ENCODE results near the gene ZFAND3.
"Not testable (repeated sequence)": the region's sequence is repeated elsewhere in the genome, so short reads cannot be mapped to it uniquely, and the experiment has no call there.

Gene ZFAND3

GRCh38 chr6:38025451-38025850 lies 205.9 kb downstream of the ZFAND3 start:
- intact Hi-C loops (cut with DNase I): no loop called here
- DNase-seq: no peak

GRCh38 chr6:38027685-38028373 lies 208.3 kb downstream of the ZFAND3 start:
- intact Hi-C loops (cut with DNase I): no loop called here
- DNase-seq: no peak

- no peak for DNase-seq
- intact Hi-C loops (cut with DNase I): loop anchor here (5.0 to 10.0 kb wide), 2 partner anchors 254 to 462 kb away; no protein-coding TSS in a partner anchor
Measured at GRCh38 chr6:38030380-38030779, 210.9 kb downstream of the ZFAND3 start.

DNA sequence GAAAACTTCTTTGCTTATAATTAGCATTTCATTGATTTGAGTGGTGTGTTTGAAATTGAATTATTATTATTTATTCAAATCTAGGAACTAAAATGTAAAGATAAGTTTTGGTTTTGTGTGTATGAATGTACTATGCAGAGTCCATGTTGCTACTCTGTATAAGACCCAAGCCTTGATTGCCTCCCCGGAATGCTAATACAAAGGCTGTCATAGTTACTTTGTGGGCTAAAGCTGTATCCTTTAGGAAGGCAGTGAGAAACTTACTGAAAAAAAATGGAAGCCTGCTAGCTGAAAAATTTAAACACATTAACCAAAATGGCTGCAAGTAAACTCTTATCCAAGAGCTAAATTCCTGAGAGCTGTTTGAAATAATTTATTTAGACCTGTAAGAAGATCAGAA lies 213.3 kb downstream of the ZFAND3 start:
- intact Hi-C loops (cut with DNase I): loop anchor here (5.0 to 10.0 kb wide), 2 partner anchors 252 to 460 kb away; no protein-coding TSS in a partner anchor
- no peak for DNase-seq

DNA sequence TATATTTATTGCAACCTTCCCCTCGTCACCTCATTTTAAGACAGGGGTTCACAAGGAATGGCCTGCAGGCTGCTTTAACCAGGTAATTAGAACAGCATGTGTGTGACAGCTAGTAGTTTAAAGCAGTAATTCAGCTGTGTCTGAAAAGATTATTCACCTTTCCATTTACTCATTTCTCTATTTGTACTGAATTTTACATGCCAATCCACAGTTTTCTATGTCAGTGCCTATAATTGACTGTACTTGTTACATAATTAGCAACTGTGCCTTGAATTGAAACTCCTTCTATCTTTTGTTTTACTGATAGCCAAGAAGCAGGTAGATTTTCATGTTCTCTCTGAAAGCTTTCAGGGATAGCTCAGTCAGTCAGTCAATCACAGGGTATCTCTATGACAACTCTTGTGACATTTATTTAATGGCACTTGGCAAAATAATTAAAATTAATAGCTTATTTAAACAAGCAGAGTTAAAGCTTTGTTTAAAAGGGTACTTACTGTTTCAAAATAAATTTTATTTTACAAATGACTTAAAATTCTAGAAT lies 214.0 kb downstream of the ZFAND3 start:
- intact Hi-C loops (cut with DNase I): loop anchor here (5.0 to 10.0 kb wide), 2 partner anchors 251 to 459 kb away; no protein-coding TSS in a partner anchor

DNA sequence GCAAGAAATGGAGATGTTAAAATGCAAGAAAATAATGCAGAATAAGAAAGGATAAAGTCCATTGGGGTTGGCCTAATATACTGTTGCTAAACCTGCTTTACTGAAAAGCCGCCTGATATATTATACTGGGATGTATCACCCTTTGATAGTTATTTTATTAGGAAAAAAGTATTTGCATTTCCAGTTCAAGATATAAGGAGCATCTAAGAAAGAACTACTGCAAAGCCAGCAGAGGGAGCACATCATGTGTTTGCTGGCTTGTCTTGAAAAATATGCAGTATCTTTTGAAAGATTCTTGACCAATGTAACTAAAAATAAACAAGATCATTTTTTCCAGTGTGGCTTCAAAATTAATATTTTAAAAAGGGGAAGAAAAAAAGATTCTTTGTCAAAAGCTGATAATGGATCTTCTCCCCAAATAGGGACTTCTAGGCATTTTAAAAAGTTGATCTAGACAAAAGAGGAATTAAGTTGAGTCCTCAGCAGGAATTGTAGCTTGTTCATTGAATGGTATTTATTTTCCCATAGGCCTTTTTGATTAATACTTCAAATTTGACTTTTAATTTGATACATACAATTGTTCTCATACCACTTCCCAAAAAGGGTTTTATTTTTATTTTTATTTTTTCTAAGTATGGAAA lies 214.9 kb downstream of the ZFAND3 start:
- intact Hi-C loops (cut with DNase I): loop anchor here (5.0 to 10.0 kb wide), 2 partner anchors 250 to 458 kb away; no protein-coding TSS in a partner anchor
- DNase-seq: peak in 1 of 10 donors; percentile 20

More for the DNA sequence above, 214.0 kb downstream of the ZFAND3 start:
- DNase-seq: no peak

- intact Hi-C loops (cut with DNase I): loop anchor here (10.0 kb wide), 1 partner anchor 249 kb away; no protein-coding TSS in a partner anchor
- no peak for DNase-seq
Measured at GRCh38 chr6:38035478-38035877, 216.0 kb downstream of the ZFAND3 start.

GRCh38 chr6:38039502-38039901 lies 220.0 kb downstream of the ZFAND3 start:
- no peak for DNase-seq
- intact Hi-C loops (cut with DNase I): loop anchor here (10.0 kb wide), 1 partner anchor 245 kb away; no protein-coding TSS in a partner anchor

GRCh38 chr6:38040254-38040653 lies 220.7 kb downstream of the ZFAND3 start:
- DNase-seq: no peak
- intact Hi-C loops (cut with DNase I): no loop called here

GRCh38 chr6:38043259-38043753 lies 223.8 kb downstream of the ZFAND3 start:
- intact Hi-C loops (cut with DNase I): no loop called here
- no peak for DNase-seq

- intact Hi-C loops (cut with DNase I): no loop called here
- no peak for DNase-seq
Measured at GRCh38 chr6:38045701-38046305, 226.3 kb downstream of the ZFAND3 start.

GRCh38 chr6:38047562-38047961 lies 228.0 kb downstream of the ZFAND3 start:
- intact Hi-C loops (cut with DNase I): no loop called here
- no peak for DNase-seq

- DNase-seq; intact Hi-C loops (cut with DNase I): not testable (repeated sequence)
Measured at GRCh38 chr6:38049861-38050397, 230.4 kb downstream of the ZFAND3 start.

GRCh38 chr6:38051819-38052434 lies 232.4 kb downstream of the ZFAND3 start:
- no peak for DNase-seq
- intact Hi-C loops (cut with DNase I): no loop called here

DNA sequence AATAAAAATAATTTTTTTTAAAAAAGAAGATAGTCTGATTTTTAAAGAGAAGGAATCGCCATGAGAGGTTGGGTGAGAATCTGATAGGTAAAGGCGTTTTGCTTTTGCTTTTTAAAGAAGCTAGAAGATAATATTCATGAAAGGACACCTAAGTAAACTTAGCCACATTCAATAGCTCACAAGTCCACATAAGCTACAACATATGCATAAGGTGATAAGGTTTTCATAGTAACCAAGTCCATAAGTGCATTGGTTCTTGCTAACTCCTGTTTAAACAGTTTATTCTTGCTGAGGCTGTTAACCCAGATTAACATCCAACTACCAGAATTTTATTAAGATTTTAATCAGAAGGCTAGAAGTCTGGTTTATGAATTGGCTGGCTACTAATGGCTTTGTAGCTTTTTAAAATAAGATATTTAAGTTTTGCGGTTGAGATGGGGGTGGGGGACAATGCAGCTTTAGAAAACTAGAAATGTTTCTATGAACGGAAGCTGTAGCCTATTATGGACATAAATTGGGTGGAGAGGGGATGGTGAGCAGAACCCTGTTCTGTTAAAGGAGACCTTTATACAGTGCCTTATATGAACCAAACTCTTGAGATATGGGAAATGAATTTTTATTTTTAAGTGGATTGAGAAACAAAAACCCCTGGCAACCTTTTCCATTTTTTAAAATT lies 235.1 kb downstream of the ZFAND3 start:
- DNase-seq: no peak
- intact Hi-C loops (cut with DNase I): no loop called here

GRCh38 chr6:38055203-38055589 lies 235.7 kb downstream of the ZFAND3 start:
- intact Hi-C loops (cut with DNase I): no loop called here

GRCh38 chr6:38056361-38056760 lies 236.8 kb downstream of the ZFAND3 start:
- no peak for DNase-seq
- intact Hi-C loops (cut with DNase I): no loop called here

More at GRCh38 chr6:38055203-38055589, 235.7 kb downstream of the ZFAND3 start:
- DNase-seq: no peak

DNA sequence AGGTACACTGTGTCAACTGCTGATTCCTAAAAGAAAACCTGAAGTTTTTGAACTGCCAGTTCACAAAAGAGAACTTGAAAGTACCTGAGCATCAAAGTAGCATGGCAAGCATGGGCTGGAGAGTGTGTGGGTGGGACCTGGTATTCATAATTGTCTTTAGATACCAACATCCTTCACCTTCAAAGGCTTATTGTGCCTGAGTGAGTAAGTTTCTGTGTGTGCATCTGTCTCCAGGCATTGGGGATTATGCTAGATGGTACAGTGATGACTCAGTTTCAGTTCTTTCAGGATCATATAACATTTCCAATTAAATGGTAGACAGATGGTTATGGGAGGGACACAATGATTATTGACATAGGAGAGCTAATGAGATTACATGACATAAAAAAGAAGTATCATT lies 238.5 kb downstream of the ZFAND3 start:
- intact Hi-C loops (cut with DNase I): no loop called here
- no peak for DNase-seq

DNA sequence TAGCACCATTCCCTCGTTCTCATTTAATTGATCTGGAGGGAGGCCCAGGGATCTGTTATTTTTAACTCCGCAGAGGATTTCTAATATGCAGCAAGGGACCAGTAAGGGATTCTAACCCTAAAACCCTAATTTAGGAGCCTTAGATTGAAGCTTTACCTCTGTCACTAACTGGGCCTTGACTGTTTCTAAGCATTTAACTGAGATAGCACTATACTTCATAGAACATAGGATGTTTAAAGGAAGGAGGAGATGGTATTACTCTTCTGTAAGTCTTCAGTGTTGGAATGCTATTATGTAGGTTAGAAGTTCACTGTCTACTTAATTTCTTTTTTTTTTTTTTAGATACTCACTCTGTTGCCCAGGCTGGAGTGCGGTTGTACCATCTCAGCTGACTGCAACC lies 242.5 kb downstream of the ZFAND3 start:
- intact Hi-C loops (cut with DNase I): no loop called here
- no peak for DNase-seq

- intact Hi-C loops (cut with DNase I): no loop called here
Measured at GRCh38 chr6:38063973-38064372, 244.4 kb downstream of the ZFAND3 start.

More at GRCh38 chr6:38063973-38064372, 244.4 kb downstream of the ZFAND3 start:
- DNase-seq: no peak
